Osteoblast (primary cell): ENCODE data around the gene OTOG. TPM values are rescaled to one million over a fixed set of nuclear protein-coding genes. Genes with fewer than 3 reads are reported as not detected.

ENCODE experiments used
- DNase-seq: peaks from one replicate; pipeline ENCODE4 v3.0.0; 2011; ENCODE audit warnings: low spot score, mixed read lengths; ENCODE audit not compliant: insufficient read length; ENCODE audit errors: missing footprints
- H2AFZ ChIP-seq: 2 replicates; pipeline ENCODE4 v1.6.0; 2011; ENCODE audit warnings: mild to moderate bottlenecking, low read length
- H3K27ac ChIP-seq: 2 replicates; pipeline ENCODE4 v1.5.1; 2011; ENCODE audit warnings: mild to moderate bottlenecking, low read depth, low read length, moderate library complexity
- H3K27me3 ChIP-seq: 2 replicates; pipeline ENCODE4 v1.6.0; 2012; ENCODE audit warnings: mild to moderate bottlenecking, control low read depth, inconsistent platforms, low read length, moderate library complexity; ENCODE audit not compliant: insufficient read depth
- H3K36me3 ChIP-seq: 2 replicates; pipeline ENCODE4 v1.5.1; 2011; ENCODE audit warnings: mild to moderate bottlenecking, low read length, control low read depth, moderate library complexity; ENCODE audit not compliant: insufficient read depth
- H3K4me1 ChIP-seq: 2 replicates; pipeline ENCODE4 v1.5.1; 2011; ENCODE audit warnings: mild to moderate bottlenecking, low read length, control low read depth, moderate library complexity; ENCODE audit not compliant: insufficient read depth
- H3K4me2 ChIP-seq: 2 replicates; pipeline ENCODE4 v1.6.0; 2011; ENCODE audit warnings: mild to moderate bottlenecking, low read length; ENCODE audit not compliant: insufficient read depth
- H3K4me3 ChIP-seq: fragments of 200-600 bp; sonication (generic); 3 replicates; pipeline ENCODE4 v1.5.1; 2012; ENCODE audit warnings: mild to moderate bottlenecking, low read length, inconsistent platforms; ENCODE audit not compliant: insufficient read depth
- H3K79me2 ChIP-seq: 2 replicates; pipeline ENCODE4 v1.6.0; 2012; ENCODE audit warnings: mild to moderate bottlenecking, low read length, control low read depth, inconsistent platforms; ENCODE audit not compliant: insufficient read depth
- H3K9me3 ChIP-seq: 2 replicates; pipeline ENCODE4 v1.5.1; 2011; ENCODE audit warnings: low read depth, low read length, control low read depth
- H4K20me1 ChIP-seq: 2 replicates; pipeline ENCODE4 v1.6.0; 2012; ENCODE audit warnings: mild to moderate bottlenecking, low read length, control low read depth; ENCODE audit not compliant: insufficient read depth
- total RNA-seq: library from RNA; depleted of rRNA; stranded (reverse); fragments of >200 nt; gene quantifications from 2 replicates; pipeline ENCODE4 v1.2.3, GENCODE V29; 2012
- TF ChIP-seq, protein P1 (sequence below): IDR thresholded peaks from 2 replicates; pipeline ENCODE4 v1.5.1; 2011; ENCODE audit warnings: mild to moderate bottlenecking, low read depth, low read length, moderate library complexity; ENCODE audit errors: extremely low read depth

Gene OTOG
- total RNA-seq, 1 donor: not detected

DNA sequence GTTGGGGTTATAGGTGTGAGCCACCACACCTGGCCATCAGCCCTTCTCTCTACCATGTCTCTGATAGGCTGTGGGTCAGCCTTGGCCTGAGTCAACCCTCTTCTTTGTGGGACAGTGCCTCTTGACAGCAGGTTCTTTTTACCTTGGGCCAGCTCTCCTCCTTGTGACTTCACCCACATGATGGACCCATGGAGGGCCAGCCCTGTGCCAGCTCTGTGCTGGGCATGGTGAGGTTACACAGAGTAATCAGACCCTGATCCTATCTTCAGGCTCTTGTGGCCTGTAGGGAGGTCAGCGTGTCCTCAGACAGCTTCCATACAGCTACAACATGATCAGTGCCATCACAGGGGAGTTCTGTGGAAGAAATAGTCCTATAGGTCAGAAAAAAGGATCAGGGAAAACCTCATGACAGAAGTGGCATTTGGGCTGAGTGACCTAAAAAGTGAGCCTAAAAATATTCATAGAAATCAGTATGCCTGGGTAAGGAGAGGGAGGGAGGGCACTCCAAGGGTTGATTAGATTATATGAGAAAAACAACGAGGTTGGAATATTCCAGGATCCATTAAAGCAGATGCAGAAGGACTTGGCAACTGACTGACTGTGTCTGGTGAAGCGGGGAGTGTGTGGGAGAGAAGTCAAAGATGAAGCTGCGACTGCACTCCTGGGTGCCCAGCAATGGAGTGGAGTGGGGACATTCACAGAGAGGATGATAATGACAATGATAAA, 17.1 kb downstream of the OTOG start:
- TF ChIP-seq, protein P1, sequence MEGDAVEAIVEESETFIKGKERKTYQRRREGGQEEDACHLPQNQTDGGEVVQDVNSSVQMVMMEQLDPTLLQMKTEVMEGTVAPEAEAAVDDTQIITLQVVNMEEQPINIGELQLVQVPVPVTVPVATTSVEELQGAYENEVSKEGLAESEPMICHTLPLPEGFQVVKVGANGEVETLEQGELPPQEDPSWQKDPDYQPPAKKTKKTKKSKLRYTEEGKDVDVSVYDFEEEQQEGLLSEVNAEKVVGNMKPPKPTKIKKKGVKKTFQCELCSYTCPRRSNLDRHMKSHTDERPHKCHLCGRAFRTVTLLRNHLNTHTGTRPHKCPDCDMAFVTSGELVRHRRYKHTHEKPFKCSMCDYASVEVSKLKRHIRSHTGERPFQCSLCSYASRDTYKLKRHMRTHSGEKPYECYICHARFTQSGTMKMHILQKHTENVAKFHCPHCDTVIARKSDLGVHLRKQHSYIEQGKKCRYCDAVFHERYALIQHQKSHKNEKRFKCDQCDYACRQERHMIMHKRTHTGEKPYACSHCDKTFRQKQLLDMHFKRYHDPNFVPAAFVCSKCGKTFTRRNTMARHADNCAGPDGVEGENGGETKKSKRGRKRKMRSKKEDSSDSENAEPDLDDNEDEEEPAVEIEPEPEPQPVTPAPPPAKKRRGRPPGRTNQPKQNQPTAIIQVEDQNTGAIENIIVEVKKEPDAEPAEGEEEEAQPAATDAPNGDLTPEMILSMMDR: no peak
- DNase-seq: no peak
- no peaks in the 10 kb centered on the region for H4K20me1 ChIP-seq
- peaks cover 11% of the 10 kb centered on the region for H3K27me3 ChIP-seq
- no peaks in the 10 kb centered on the region for H3K4me1 ChIP-seq
- H3K36me3 ChIP-seq: no peaks in the 10 kb centered on the region
- H3K27ac ChIP-seq: no peak overlapping the region
- no peak overlapping the region for H2AFZ ChIP-seq
- no peak overlapping the region for H3K4me3 ChIP-seq
- H3K79me2 ChIP-seq: no peaks in the 10 kb centered on the region
- H3K4me2 ChIP-seq: no peak overlapping the region
- no peaks in the 10 kb centered on the region for H3K9me3 ChIP-seq

DNA sequence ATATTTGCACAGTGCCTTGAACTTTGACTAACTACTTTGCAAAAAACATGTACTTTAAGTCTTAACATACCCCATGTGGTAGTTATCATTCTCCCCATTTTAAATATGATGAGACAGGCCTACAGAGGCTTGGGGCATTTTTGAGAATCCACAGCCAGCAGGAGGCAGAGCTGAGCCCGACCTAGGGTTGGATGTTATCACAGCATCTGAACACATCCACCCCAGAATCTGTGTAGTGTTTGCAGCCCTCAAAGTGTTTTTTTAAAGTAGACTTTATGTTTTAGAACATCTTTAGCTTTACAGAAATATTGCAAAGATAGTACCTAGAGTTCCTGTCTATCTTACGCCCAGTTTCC, 17.6 kb downstream of the OTOG start:
- DNase-seq: no peak
- Histone ChIP-seq H3K4me3 (no peak overlapping the region), H3K4me1 (no peaks in the 10 kb centered on the region), H3K36me3 (no peaks in the 10 kb centered on the region), H4K20me1 (no peaks in the 10 kb centered on the region), H3K9me3 (no peaks in the 10 kb centered on the region), H3K27ac (no peak overlapping the region), H3K27me3 (peaks cover 11% of the 10 kb centered on the region), H2AFZ (no peak overlapping the region), H3K79me2 (no peaks in the 10 kb centered on the region), H3K4me2 (no peak overlapping the region)
- TF ChIP-seq, protein P1: peak; percentile 19

DNA sequence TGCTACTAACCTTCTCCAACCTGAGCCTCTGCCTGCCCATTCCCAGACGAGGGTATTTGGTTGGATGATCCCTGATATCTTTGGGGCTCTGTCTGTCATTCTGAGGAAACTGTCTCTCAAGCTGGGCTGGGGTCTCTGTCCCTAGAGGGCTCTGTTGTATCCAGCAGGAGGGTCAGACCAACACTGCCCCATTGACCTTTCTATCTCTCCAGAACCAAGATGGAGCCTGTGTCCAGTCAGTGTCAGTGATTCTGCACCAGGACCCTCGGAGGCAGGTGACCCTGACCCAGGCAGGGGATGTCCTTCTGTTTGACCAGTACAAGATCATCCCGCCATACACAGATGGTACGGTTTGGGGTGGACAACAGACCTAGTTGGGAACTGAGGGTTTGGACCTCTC, 21.9 kb downstream of the OTOG start:
- no peaks in the 10 kb centered on the region for H4K20me1 ChIP-seq
- no peaks in the 10 kb centered on the region for H3K36me3 ChIP-seq
- DNase-seq: no peak
- no peaks in the 10 kb centered on the region for H3K9me3 ChIP-seq
- no peaks in the 10 kb centered on the region for H3K79me2 ChIP-seq
- no peaks in the 10 kb centered on the region for H3K4me1 ChIP-seq
- H2AFZ ChIP-seq: no peak overlapping the region
- TF ChIP-seq, protein P1: no peak
- H3K4me2 ChIP-seq: no peak overlapping the region
- H3K27me3 ChIP-seq: peaks cover 13% of the 10 kb centered on the region
- no peak overlapping the region for H3K27ac ChIP-seq
- no peak overlapping the region for H3K4me3 ChIP-seq

DNA sequence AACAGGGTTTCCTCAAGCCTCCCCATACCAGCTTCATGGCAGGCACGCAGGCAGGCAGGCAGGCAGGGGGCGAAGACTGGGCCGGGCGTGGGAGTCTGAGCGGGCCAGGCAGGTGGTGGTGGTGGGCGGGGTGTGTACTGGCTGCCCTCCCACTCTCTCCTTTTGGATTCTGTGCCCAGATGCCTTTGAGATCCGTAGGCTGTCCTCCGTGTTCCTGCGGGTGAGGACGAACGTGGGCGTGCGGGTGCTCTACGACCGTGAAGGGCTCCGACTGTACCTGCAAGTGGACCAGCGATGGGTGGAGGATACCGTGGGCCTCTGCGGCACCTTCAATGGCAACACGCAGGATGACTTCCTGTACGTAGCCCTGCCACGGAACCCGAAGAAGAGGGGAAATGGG, 23.0 kb downstream of the OTOG start:
- no peak for DNase-seq
- Histone ChIP-seq H3K27ac (no peak overlapping the region), H4K20me1 (no peaks in the 10 kb centered on the region), H3K4me3 (no peak overlapping the region), H3K9me3 (no peaks in the 10 kb centered on the region), H3K27me3 (peaks cover 13% of the 10 kb centered on the region), H2AFZ (no peak overlapping the region), H3K36me3 (no peaks in the 10 kb centered on the region), H3K4me2 (no peak overlapping the region), H3K79me2 (no peaks in the 10 kb centered on the region), H3K4me1 (no peaks in the 10 kb centered on the region)
- TF ChIP-seq, protein P1: no peak
